ENCODE measurements around the gene BTAF1. TPM values are rescaled to one million over a fixed set of nuclear protein-coding genes. Genes with fewer than 3 reads are reported as not detected.

The BTAF1 gene
- total RNA-seq, 1 experiment from 2014 or later: 15.1 TPM

- DNase-seq (ENCODE audit: low read depth): peak; percentile 77
Observed at GRCh38 chr10:91908337-91909116, 15.0 kb upstream of the BTAF1 start.

- peak; percentile 47 for DNase-seq (ENCODE audit: low read depth)
Observed at GRCh38 chr10:91909117-91909677, 14.4 kb upstream of the BTAF1 start, which contains the start of gene FGFBP3. Gene FGFBP3, minus strand, starts transcription at chr10:91909486. Its CDS starts 517 bp downstream, at chr10:91908969.

- no peak for DNase-seq (ENCODE audit: low read depth)
Observed at GRCh38 chr10:91910467-91910866, 13.1 kb upstream of the BTAF1 start.

- no peak for DNase-seq (ENCODE audit: low read depth)
Observed at GRCh38 chr10:91919651-91920050, 3.9 kb upstream of the BTAF1 start.

- no peak for DNase-seq (ENCODE audit: low read depth)
Observed at GRCh38 chr10:91924212-91925021, 847 bp downstream of the BTAF1 start.

- DNase-seq (ENCODE audit: low read depth): no peak
Observed at GRCh38 chr10:91925022-91925320, 1.4 kb downstream of the BTAF1 start.

GRCh38 chr10:91930939-91931338 is 7.4 kb downstream of the BTAF1 start:
- no peak for DNase-seq (ENCODE audit: low read depth)

- DNase-seq (ENCODE audit: low read depth): no peak
Observed at GRCh38 chr10:91931526-91932190, 8.1 kb downstream of the BTAF1 start.

- DNase-seq (ENCODE audit: low read depth): no peak
Observed at GRCh38 chr10:91932737-91933136, 9.2 kb downstream of the BTAF1 start.

- no peak for DNase-seq (ENCODE audit: low read depth)
Observed at GRCh38 chr10:91935886-91936285, 12.3 kb downstream of the BTAF1 start.

- DNase-seq (ENCODE audit: low read depth): no peak
Observed at GRCh38 chr10:91939653-91940052, 16.1 kb downstream of the BTAF1 start.

- DNase-seq (ENCODE audit: low read depth): no peak
Observed at GRCh38 chr10:91941426-91941825, 17.9 kb downstream of the BTAF1 start.

- DNase-seq (ENCODE audit: low read depth): peak; percentile 19
Observed at GRCh38 chr10:91944880-91945630, 21.5 kb downstream of the BTAF1 start.

- DNase-seq (ENCODE audit: low read depth): no peak
Observed at GRCh38 chr10:91953600-91954160, 30.1 kb downstream of the BTAF1 start.

GRCh38 chr10:91955114-91955513 is 31.5 kb downstream of the BTAF1 start:
- DNase-seq (ENCODE audit: low read depth): no peak

GRCh38 chr10:91957091-91957490 is 33.5 kb downstream of the BTAF1 start:
- DNase-seq (ENCODE audit: low read depth): no peak

GRCh38 chr10:91969297-91969696 is 45.7 kb downstream of the BTAF1 start:
- DNase-seq (ENCODE audit: low read depth): no peak

GRCh38 chr10:91974960-91975359 is 51.4 kb downstream of the BTAF1 start:
- DNase-seq (ENCODE audit: low read depth): peak; percentile 4

GRCh38 chr10:91975438-91975837 is 51.9 kb downstream of the BTAF1 start:
- no peak for DNase-seq (ENCODE audit: low read depth)

- DNase-seq (ENCODE audit: low read depth): no peak
Observed at GRCh38 chr10:91976317-91977051, 52.9 kb downstream of the BTAF1 start.

Data from Daoy (cell line).